T-cell (primary cell): Measurements from ENCODE around the gene ARL15. TPM values are rescaled to one million over a fixed set of nuclear protein-coding genes. Genes with fewer than 3 reads are reported as not detected.

Source experiments
- ATAC-seq, 4 experiments: fragments of 200-7000 bp in 3 of 4; fragments of 150-1000 bp in 1 of 4; cut with Tn5 transposase; replicated peaks in 1 of 4; 1 replicate in 3 of 4; 2 replicates in 1 of 4; pipeline ENCODE4 v1.10.0; 2021; ENCODE audit warnings: moderate library complexity in 3 of 4, mild to moderate bottlenecking in 2 of 4, moderate number of reproducible peaks in 1 of 4
- CTCF ChIA-PET, 2 donors: fragments of 300-600 bp; sonication (Branson Sonifier 250); formaldehyde crosslinking; loops; one replicate each; lab custom pipeline; 2022; ENCODE audit warnings: antibody characterized with exemption in 2 of 2; lab: Charles Lee
- POLR2A ChIA-PET, 2 donors: fragments of 300-600 bp; sonication (Branson Sonifier 250); formaldehyde crosslinking; loops; one replicate each; lab custom pipeline; 2022; ENCODE audit warnings: antibody characterized with exemption in 2 of 2; lab: Charles Lee
- DNase-seq, 35 experiments: peaks; one replicate each; pipeline versions ENCODE4 v3.0.0 to v3.0.0-alpha.2; 2013 to 2023
- H3K27ac ChIP-seq: one replicate; pipeline ENCODE4 v1.5.1; 2013; ENCODE audit warnings: low read length
- H3K27me3 ChIP-seq, 2 experiments: replicated peaks in 1 of 2; 1 replicate in 1 of 2; 2 replicates in 1 of 2; pipeline versions ENCODE4 v1.6.1 to v1.7.0; 2013; ENCODE audit warnings: low read length in 1 of 2, mixed read lengths in 1 of 2; ENCODE audit not compliant: control insufficient read depth in 2 of 2, insufficient read depth in 2 of 2; ENCODE audit errors: extremely low read depth in 1 of 2
- H3K36me3 ChIP-seq, 2 donors: 1 replicate in 1 of 2; 2 replicates in 1 of 2; pipeline versions ENCODE4 v1.6.1 to v1.7.0; 2013; ENCODE audit warnings: low read length in 1 of 2; ENCODE audit not compliant: control insufficient read depth in 2 of 2, insufficient read depth in 1 of 2; ENCODE audit errors: extremely low read depth in 1 of 2
- H3K4me1 ChIP-seq, 2 experiments: 1 replicate in 1 of 2; 2 replicates in 1 of 2; pipeline versions ENCODE4 v1.6.1 to v1.7.0; 2013; ENCODE audit warnings: low read length in 2 of 2, mixed read lengths in 1 of 2; ENCODE audit not compliant: insufficient read depth in 2 of 2, control insufficient read depth in 1 of 2; ENCODE audit errors: extremely low read depth in 1 of 2
- H3K4me3 ChIP-seq, 2 donors: 1 replicate in 1 of 2; 2 replicates in 1 of 2; pipeline versions ENCODE4 v1.5.1 to v1.7.0; 2013; ENCODE audit warnings: mild to moderate bottlenecking in 2 of 2, low read length in 1 of 2, moderate library complexity in 1 of 2; ENCODE audit not compliant: control insufficient read depth in 1 of 2; ENCODE audit errors: extremely low read depth in 1 of 2
- H3K9me3 ChIP-seq: 2 replicates; pipeline ENCODE4 v1.7.0; 2013
- H3K27ac Mint-ChIP-seq, 2 donors: one replicate each; pipeline ENCODE4 v1.8.0; 2020 to 2021; ENCODE audit warnings: mild to moderate bottlenecking in 2 of 2, mixed read lengths in 2 of 2
- H3K27me3 Mint-ChIP-seq, 2 donors: one replicate each; pipeline ENCODE4 v1.8.0; 2021 to 2022; ENCODE audit warnings: mixed read lengths in 2 of 2
- H3K36me3 Mint-ChIP-seq: one replicate; pipeline ENCODE4 v1.8.0; 2021; ENCODE audit warnings: mixed read lengths
- H3K4me1 Mint-ChIP-seq, 3 donors: one replicate each; pipeline ENCODE4 v1.8.0; 2020 to 2022; ENCODE audit warnings: mixed read lengths in 3 of 3, mild to moderate bottlenecking in 1 of 3
- H3K4me3 Mint-ChIP-seq, 3 donors: one replicate each; pipeline ENCODE4 v1.8.0; 2020 to 2022; ENCODE audit warnings: mild to moderate bottlenecking in 3 of 3, mixed read lengths in 3 of 3, moderate library complexity in 3 of 3
- H3K9me3 Mint-ChIP-seq, 3 donors: one replicate each; pipeline ENCODE4 v1.8.0; 2020 to 2022; ENCODE audit warnings: mixed read lengths in 3 of 3
- WGBS: methylation state at CpG from one replicate; pipeline ENCODE4 v1.1.5; 2013; ENCODE audit warnings: missing lambda C conversion rate; ENCODE audit not compliant: insufficient coverage; 5-methylcytosine and 5-hydroxymethylcytosine counted together
- total RNA-seq, 35 experiments: library from RNA in 6 of 35; stranded (reverse) in 6 of 35; fragments of 120-200 nt in 1 of 35; gene quantifications; one replicate each; pipeline versions ENCODE4 v1.2.1 to v1.2.4 and lab custom pipeline; 2013 to 2026

The ARL15 gene
- total RNA-seq, 5 donors from 2014 or later (not counting 1 experiment from before 2014, with no cell fraction given), result 10.7 to 21.6 (median 11.7) TPM

DNA sequence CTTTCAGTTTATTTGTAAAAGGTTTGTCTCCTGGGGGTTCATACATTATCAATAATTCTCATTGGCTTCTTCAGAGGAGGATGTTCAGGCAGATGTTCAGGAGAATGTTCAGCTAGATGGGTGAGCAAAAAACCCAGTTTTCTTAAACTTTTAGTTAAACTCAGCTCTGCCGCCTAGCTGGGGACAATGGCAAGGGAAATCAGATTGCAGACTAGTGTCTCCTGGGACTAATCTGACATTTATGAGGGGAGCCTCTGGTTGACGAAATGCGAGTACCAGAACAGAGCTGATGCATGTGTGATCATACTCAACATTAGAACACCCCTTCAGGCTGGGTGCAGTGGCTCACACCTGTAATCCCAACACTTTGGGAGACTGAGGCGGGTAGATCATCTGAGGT, 314.4 kb downstream of the ARL15 start:
- H3K9me3 ChIP-seq, result no peaks in the 10 kb centered on the region
- DNase-seq (no peak), ATAC-seq (no peak)
- Mint-ChIP-seq H3K27ac (no peak overlapping the region), H3K9me3 (no peaks in the 10 kb centered on the region), H3K4me3 (no peak overlapping the region), H3K27me3 (no peaks in the 10 kb centered on the region), H3K36me3 (peaks cover 37% of the 10 kb centered on the region), H3K4me1 (no peaks in the 10 kb centered on the region)
- no peaks in the 10 kb centered on the region for H3K27me3 ChIP-seq
- no peaks in the 10 kb centered on the region for H3K4me1 ChIP-seq
- ChIA-PET CTCF (no interaction called here), POLR2A (no interaction called here)
- no peak overlapping the region for H3K4me3 ChIP-seq
- 100% methylated on average over 3 of the region's 4 CpGs for WGBS
- no peaks in the 10 kb centered on the region for H3K36me3 ChIP-seq
- H3K27ac ChIP-seq, result no peak overlapping the region

DNA sequence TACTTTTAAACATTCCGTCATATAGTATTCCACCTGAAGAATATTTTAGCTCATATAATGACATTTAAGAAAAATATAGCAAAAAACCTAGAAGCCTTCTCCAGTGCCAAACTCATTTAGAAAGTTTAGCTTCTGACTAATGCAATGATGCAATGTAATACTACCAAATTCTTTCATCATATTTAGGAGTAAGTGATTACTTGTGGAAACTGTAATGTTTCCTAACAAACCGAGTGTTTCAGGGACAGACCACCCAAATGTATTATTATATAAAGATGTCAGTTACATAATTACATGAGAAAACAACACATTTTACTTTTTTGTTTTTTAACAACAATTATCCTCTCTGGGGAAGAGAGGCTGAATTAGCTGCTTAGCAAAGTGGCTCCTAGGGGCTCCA, 316.2 kb downstream of the ARL15 start:
- Mint-ChIP-seq H3K4me1 (no peaks in the 10 kb centered on the region), H3K27me3 (no peaks in the 10 kb centered on the region), H3K9me3 (no peaks in the 10 kb centered on the region), H3K36me3 (peaks cover 36% of the 10 kb centered on the region), H3K27ac (no peak overlapping the region), H3K4me3 (no peak overlapping the region)
- Histone ChIP-seq H3K27me3 (no peaks in the 10 kb centered on the region), H3K27ac (no peak overlapping the region), H3K9me3 (no peaks in the 10 kb centered on the region), H3K4me1 (no peaks in the 10 kb centered on the region), H3K4me3 (no peak overlapping the region), H3K36me3 (no peaks in the 10 kb centered on the region)
- WGBS, result no CpG with 5 or more reads among the region's 2 CpGs
- ChIA-PET POLR2A (no interaction called here), CTCF (no interaction called here)
- ATAC-seq (no peak), DNase-seq (no peak)

GRCh38 chr5:53991942-53992341, 318.4 kb downstream of the ARL15 start:
- ATAC-seq (no peak), DNase-seq (no peak)
- Histone ChIP-seq H3K36me3 (no peaks in the 10 kb centered on the region), H3K27ac (no peak overlapping the region), H3K4me1 (no peaks in the 10 kb centered on the region), H3K27me3 (no peaks in the 10 kb centered on the region), H3K9me3 (no peaks in the 10 kb centered on the region), H3K4me3 (no peak overlapping the region)
- H3K9me3 Mint-ChIP-seq, result no peaks in the 10 kb centered on the region
- CTCF ChIA-PET, result no interaction called here
- H3K27ac Mint-ChIP-seq, result no peak overlapping the region
- H3K27me3 Mint-ChIP-seq, result no peaks in the 10 kb centered on the region
- H3K4me3 Mint-ChIP-seq, result no peak overlapping the region
- H3K4me1 Mint-ChIP-seq, result no peaks in the 10 kb centered on the region
- WGBS, result 100% methylated on average over 2 of the region's 4 CpGs
- peaks cover 33% of the 10 kb centered on the region for H3K36me3 Mint-ChIP-seq
- POLR2A ChIA-PET, result no interaction called here

DNA sequence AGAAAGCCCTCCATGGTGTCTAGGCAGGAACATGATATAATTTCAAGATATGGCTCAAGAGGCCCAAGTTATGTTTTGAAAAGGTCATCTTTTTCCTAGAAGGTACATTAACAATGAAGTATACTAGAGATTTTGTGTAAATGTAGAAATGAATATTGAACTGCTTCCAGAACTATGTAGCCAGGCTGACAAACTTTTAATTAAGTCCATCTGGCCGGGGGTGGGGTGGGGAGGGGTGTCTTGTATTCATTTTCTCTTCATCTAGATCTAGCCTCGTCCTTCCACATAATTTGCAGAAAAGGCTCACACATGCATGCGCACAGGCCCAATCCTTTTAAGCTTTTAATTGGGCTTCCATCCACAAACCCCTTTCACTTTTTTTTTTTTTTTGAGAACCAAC, 323.3 kb downstream of the ARL15 start:
- Histone ChIP-seq H3K36me3 (no peaks in the 10 kb centered on the region), H3K27me3 (no peaks in the 10 kb centered on the region), H3K4me3 (no peak overlapping the region), H3K27ac (no peak overlapping the region), H3K9me3 (no peaks in the 10 kb centered on the region), H3K4me1 (no peaks in the 10 kb centered on the region)
- ChIA-PET CTCF (interaction anchor here in 1 of 2 donors (0.6 to 0.7 kb wide), 3 partner anchors 14 to 120 kb away, joined by 3 to 5 read pairs (median 3); no protein-coding TSS in a partner anchor), POLR2A (no interaction called here)
- WGBS, result no CpG with 5 or more reads among the region's 3 CpGs
- ATAC-seq, result no peak
- Mint-ChIP-seq H3K4me3 (no peak overlapping the region), H3K27me3 (no peaks in the 10 kb centered on the region), H3K27ac (no peak overlapping the region), H3K4me1 (no peaks in the 10 kb centered on the region), H3K9me3 (peaks cover 7 to 21% (median 7%) of the 10 kb centered on the region in 3 donors), H3K36me3 (peaks cover 54% of the 10 kb centered on the region)
- DNase-seq, result no peak

DNA sequence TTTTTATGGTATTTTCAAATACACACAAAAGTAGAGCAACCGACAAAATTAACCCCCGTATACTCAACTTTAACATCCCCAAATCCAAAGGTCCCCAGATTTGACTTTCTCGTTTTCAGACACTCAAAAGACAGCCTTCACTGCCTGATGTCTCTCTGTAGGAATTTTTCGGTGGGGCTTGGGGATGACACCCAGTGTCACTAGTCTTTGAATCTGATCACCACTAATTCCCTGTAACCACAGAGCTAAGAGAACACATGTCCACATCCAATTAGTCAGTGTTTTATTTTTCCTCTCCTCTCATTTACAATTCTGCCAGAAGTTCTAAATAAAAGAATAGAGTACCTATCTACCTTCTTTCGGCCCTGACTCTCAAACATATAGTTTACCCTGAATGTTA, 324.6 kb downstream of the ARL15 start:
- no peaks in the 10 kb centered on the region for H3K4me1 ChIP-seq
- H3K27ac Mint-ChIP-seq, result no peak overlapping the region
- peaks cover 7 to 21% (median 9%) of the 10 kb centered on the region in 3 donors for H3K9me3 Mint-ChIP-seq
- H3K4me1 Mint-ChIP-seq, result no peaks in the 10 kb centered on the region
- no peak overlapping the region for H3K4me3 ChIP-seq
- ATAC-seq, result no peak
- H3K27me3 Mint-ChIP-seq, result no peaks in the 10 kb centered on the region
- no peak overlapping the region for H3K27ac ChIP-seq
- H3K27me3 ChIP-seq, result no peaks in the 10 kb centered on the region
- POLR2A ChIA-PET, result no interaction called here
- H3K9me3 ChIP-seq, result no peaks in the 10 kb centered on the region
- H3K4me3 Mint-ChIP-seq, result no peak overlapping the region
- DNase-seq, result no peak
- 100% methylated on average over 1 of the region's 5 CpGs for WGBS
- CTCF ChIA-PET, result no interaction called here
- H3K36me3 ChIP-seq, result no peaks in the 10 kb centered on the region
- peaks cover 57% of the 10 kb centered on the region for H3K36me3 Mint-ChIP-seq

GRCh38 chr5:53984971-53985370, 325.4 kb downstream of the ARL15 start:
- Mint-ChIP-seq H3K4me3 (no peak overlapping the region), H3K36me3 (peaks cover 62% of the 10 kb centered on the region), H3K27me3 (no peaks in the 10 kb centered on the region), H3K27ac (no peak overlapping the region), H3K9me3 (peaks cover 7 to 21% (median 14%) of the 10 kb centered on the region in 3 donors), H3K4me1 (no peaks in the 10 kb centered on the region)
- no peaks in the 10 kb centered on the region for H3K9me3 ChIP-seq
- CTCF ChIA-PET, result interaction anchor here in 1 of 2 donors (0.6 kb wide), 1 partner anchor 27 kb away, joined by 3 read pairs; no protein-coding TSS in a partner anchor
- POLR2A ChIA-PET, result no interaction called here
- no peak overlapping the region for H3K27ac ChIP-seq
- WGBS, result no CpG with 5 or more reads among the region's 1 CpG
- no peaks in the 10 kb centered on the region for H3K4me1 ChIP-seq
- no peaks in the 10 kb centered on the region for H3K36me3 ChIP-seq
- no peaks in the 10 kb centered on the region for H3K27me3 ChIP-seq
- ATAC-seq (no peak), DNase-seq (no peak)
- H3K4me3 ChIP-seq, result no peak overlapping the region
